ENCODE results near the gene MTHFSD. TPM values are rescaled to one million over a fixed set of nuclear protein-coding genes. Genes with fewer than 3 reads are reported as not detected.

MTHFSD gene
- total RNA-seq = 27.2 and 29.1 TPM in 2 replicates

- peak; percentile 99 for DNase-seq
- peaks cover 16% of the 10 kb centered on the region for H3K36me3 Mint-ChIP-seq (ENCODE audit: low read depth)
- H3K27ac Mint-ChIP-seq = peak within 1 kb of the TSS; percentile 98
- H3K4me1 Mint-ChIP-seq = peaks cover 10% of the 10 kb centered on the region
- H3K9me3 Mint-ChIP-seq = no peaks in the 10 kb centered on the region
- H3K4me3 Mint-ChIP-seq = peak within 1 kb of the TSS; percentile 95
- intact Hi-C loops (cut with micrococcal nuclease) = no loop called here
- no peaks in the 10 kb centered on the region for H3K27me3 Mint-ChIP-seq
Observed at GRCh38 chr16:86554917-86555703, at the start of gene MTHFSD. Gene MTHFSD, minus strand, starts transcription at chr16:86555235. Its CDS starts 51 bp downstream, at chr16:86555184.

GRCh38 chr16:86604436-86605193, 49.6 kb upstream of the MTHFSD start:
- Mint-ChIP-seq H3K4me3 (peak overlapping the region; percentile 63), H3K9me3 (peaks cover 7% of the 10 kb centered on the region), H3K4me1 (peaks cover 6% of the 10 kb centered on the region), H3K27me3 (peaks cover 11% of the 10 kb centered on the region), H3K36me3 (ENCODE audit: low read depth) (no peaks in the 10 kb centered on the region), H3K27ac (peak overlapping the region; percentile 2)
- peak; percentile 84 for DNase-seq
- intact Hi-C loops (cut with micrococcal nuclease) = no loop called here

GRCh38 chr16:86602521-86602920, 47.5 kb upstream of the MTHFSD start:
- H3K27me3 Mint-ChIP-seq = peaks cover 25% of the 10 kb centered on the region
- peaks cover 6% of the 10 kb centered on the region for H3K4me1 Mint-ChIP-seq
- peaks cover 7% of the 10 kb centered on the region for H3K9me3 Mint-ChIP-seq
- intact Hi-C loops (cut with micrococcal nuclease) = no loop called here
- DNase-seq = no peak
- H3K27ac Mint-ChIP-seq = no peak overlapping the region
- H3K36me3 Mint-ChIP-seq (ENCODE audit: low read depth) = no peaks in the 10 kb centered on the region
- H3K4me3 Mint-ChIP-seq = no peak overlapping the region

GRCh38 chr16:86601356-86601755, 46.3 kb upstream of the MTHFSD start:
- DNase-seq = no peak
- Mint-ChIP-seq H3K4me3 (no peak overlapping the region), H3K36me3 (ENCODE audit: low read depth) (no peaks in the 10 kb centered on the region), H3K4me1 (peaks cover 6% of the 10 kb centered on the region), H3K9me3 (peaks cover 3% of the 10 kb centered on the region), H3K27me3 (peaks cover 25% of the 10 kb centered on the region), H3K27ac (no peak overlapping the region)
- intact Hi-C loops (cut with micrococcal nuclease) = no loop called here

GRCh38 chr16:86598607-86599565, 43.9 kb upstream of the MTHFSD start:
- peaks cover 31% of the 10 kb centered on the region for H3K27me3 Mint-ChIP-seq
- H3K9me3 Mint-ChIP-seq = no peaks in the 10 kb centered on the region

GRCh38 chr16:86597880-86598606, 43.0 kb upstream of the MTHFSD start:
- no peak for DNase-seq
- peaks cover 38% of the 10 kb centered on the region for H3K27me3 Mint-ChIP-seq
- H3K4me1 Mint-ChIP-seq = peaks cover 3% of the 10 kb centered on the region
- H3K9me3 Mint-ChIP-seq = no peaks in the 10 kb centered on the region
- H3K36me3 Mint-ChIP-seq (ENCODE audit: low read depth) = no peaks in the 10 kb centered on the region
- intact Hi-C loops (cut with micrococcal nuclease) = no loop called here
- no peak overlapping the region for H3K27ac Mint-ChIP-seq
- H3K4me3 Mint-ChIP-seq = no peak overlapping the region

More at GRCh38 chr16:86598607-86599565, 43.9 kb upstream of the MTHFSD start:
- no peaks in the 10 kb centered on the region for H3K36me3 Mint-ChIP-seq (ENCODE audit: low read depth)
- intact Hi-C loops (cut with micrococcal nuclease) = no loop called here
- H3K4me1 Mint-ChIP-seq = no peaks in the 10 kb centered on the region
- no peak for DNase-seq
- no peak overlapping the region for H3K4me3 Mint-ChIP-seq
- no peak overlapping the region for H3K27ac Mint-ChIP-seq

GRCh38 chr16:86597126-86597879, 42.3 kb upstream of the MTHFSD start:
- H3K27ac Mint-ChIP-seq = no peak overlapping the region
- intact Hi-C loops (cut with micrococcal nuclease) = no loop called here
- H3K9me3 Mint-ChIP-seq = no peaks in the 10 kb centered on the region
- H3K27me3 Mint-ChIP-seq = peaks cover 41% of the 10 kb centered on the region
- H3K4me1 Mint-ChIP-seq = peaks cover 3% of the 10 kb centered on the region
- no peak overlapping the region for H3K4me3 Mint-ChIP-seq
- no peaks in the 10 kb centered on the region for H3K36me3 Mint-ChIP-seq (ENCODE audit: low read depth)
- no peak for DNase-seq

- no peak overlapping the region for H3K4me3 Mint-ChIP-seq
- H3K27me3 Mint-ChIP-seq = peaks cover 46% of the 10 kb centered on the region
- H3K27ac Mint-ChIP-seq = no peak overlapping the region
- peaks cover 3% of the 10 kb centered on the region for H3K4me1 Mint-ChIP-seq
- H3K36me3 Mint-ChIP-seq (ENCODE audit: low read depth) = no peaks in the 10 kb centered on the region
- DNase-seq = no peak
- intact Hi-C loops (cut with micrococcal nuclease) = no loop called here
- H3K9me3 Mint-ChIP-seq = no peaks in the 10 kb centered on the region
Observed at GRCh38 chr16:86595983-86596605, 41.1 kb upstream of the MTHFSD start.

GRCh38 chr16:86594721-86595120, 39.7 kb upstream of the MTHFSD start:
- Mint-ChIP-seq H3K4me1 (peaks cover 3% of the 10 kb centered on the region), H3K27ac (no peak overlapping the region)

GRCh38 chr16:86593913-86594620, 39.0 kb upstream of the MTHFSD start:
- peaks cover 37% of the 10 kb centered on the region for H3K27me3 Mint-ChIP-seq
- intact Hi-C loops (cut with micrococcal nuclease) = no loop called here
- peaks cover 3% of the 10 kb centered on the region for H3K4me1 Mint-ChIP-seq
- DNase-seq = no peak
- H3K27ac Mint-ChIP-seq = no peak overlapping the region
- H3K9me3 Mint-ChIP-seq = no peaks in the 10 kb centered on the region
- no peaks in the 10 kb centered on the region for H3K36me3 Mint-ChIP-seq (ENCODE audit: low read depth)
- no peak overlapping the region for H3K4me3 Mint-ChIP-seq

More at GRCh38 chr16:86594721-86595120, 39.7 kb upstream of the MTHFSD start:
- peaks cover 39% of the 10 kb centered on the region for H3K27me3 Mint-ChIP-seq
- DNase-seq = no peak
- H3K9me3 Mint-ChIP-seq = no peaks in the 10 kb centered on the region
- H3K4me3 Mint-ChIP-seq = no peak overlapping the region
- intact Hi-C loops (cut with micrococcal nuclease) = no loop called here
- H3K36me3 Mint-ChIP-seq (ENCODE audit: low read depth) = no peaks in the 10 kb centered on the region

GRCh38 chr16:86591270-86591669, 36.2 kb upstream of the MTHFSD start:
- Mint-ChIP-seq H3K4me3 (no peak overlapping the region), H3K4me1 (peaks cover 3% of the 10 kb centered on the region), H3K27me3 (peaks cover 25% of the 10 kb centered on the region), H3K27ac (no peak overlapping the region), H3K36me3 (ENCODE audit: low read depth) (no peaks in the 10 kb centered on the region), H3K9me3 (no peaks in the 10 kb centered on the region)
- DNase-seq = no peak
- intact Hi-C loops (cut with micrococcal nuclease) = no loop called here

All from activated CD4-positive, alpha-beta T cell treated with anti-CD3 and anti-CD28 coated beads, Interleukin-2, amount 10 ng/mL, durations not matched to agents 24 days and 14 days (primary cell).